Psoas muscle (tissue), 8 donors: ENCODE measurements around the gene AQP12A. TPM values are rescaled to one million over a fixed set of nuclear protein-coding genes. Genes with fewer than 3 reads are reported as not detected.

ENCODE experiments used
- ATAC-seq, 4 donors: fragments of 200-7000 bp; cut with Tn5 transposase; one replicate each; pipeline ENCODE4 v1.9.1; 2020; ENCODE audit warnings: moderate library complexity in 3 of 4, mild to moderate bottlenecking in 2 of 4
- DNase-seq, 2 donors: peaks; one replicate each; pipeline ENCODE4 v3.0.0-alpha.2; 2020
- H3K27ac ChIP-seq: fragments of 200-600 bp; one replicate; pipeline ENCODE4 v1.8.0; 2022
- H3K27me3 ChIP-seq, 3 donors: fragments of 200-600 bp in 1 of 3; one replicate each; pipeline versions ENCODE4 v1.6.1 to v1.8.0; 2013 to 2022; ENCODE audit warnings: low read length in 2 of 3, mild to moderate bottlenecking in 2 of 3, moderate library complexity in 1 of 3; ENCODE audit not compliant: insufficient read depth in 3 of 3
- H3K36me3 ChIP-seq, 2 donors: fragments of 200-600 bp in 1 of 2; one replicate each; pipeline versions ENCODE4 v1.6.1 to v1.8.0; 2013 to 2022; ENCODE audit warnings: low read depth in 1 of 2, mild to moderate bottlenecking in 1 of 2, moderate library complexity in 1 of 2; ENCODE audit not compliant: insufficient read depth in 1 of 2
- H3K4me1 ChIP-seq: fragments of 200-600 bp; one replicate; pipeline ENCODE4 v1.8.0; 2022
- H3K4me3 ChIP-seq: fragments of 200-600 bp; one replicate; pipeline ENCODE4 v1.8.0; 2022; ENCODE audit warnings: mild to moderate bottlenecking
- H3K9me3 ChIP-seq: fragments of 200-600 bp; one replicate; pipeline ENCODE4 v1.8.0; 2022
- CTCF ChIP-seq: fragments of 200-600 bp; IDR thresholded peaks from one replicate; pipeline ENCODE4 v1.8.0; 2022; ENCODE audit warnings: antibody characterized with exemption
- WGBS, 3 donors: extraction: QIAGEN DNeasy Blood & Tissue Kit; methylation state at CpG; one replicate each; pipeline versions ENCODE4 v1.1.6 to v1.1.7; 2013; 5-methylcytosine and 5-hydroxymethylcytosine counted together
- intact Hi-C, 2 donors: fragments of 100-400 bp; cut with DNase I; formaldehyde crosslinking; loops; one replicate each; pipeline versions ENCODE4 v1.11.0 to v1.14.2; 2022
- polyA plus RNA-seq, 3 donors: library from polyadenylated mRNA; stranded (reverse); fragments of 200-250 nt; gene quantifications; one replicate each; pipeline ENCODE4 v1.2.3, GENCODE V29; 2013
- total RNA-seq, 4 donors: library from RNA; stranded (reverse); fragmentation: NEBNext Ultra II Directional in 2 of 4; extraction: Animal tissue kit (Norgen Biotek cat#: 25700) in 2 of 4; gene quantifications; one replicate each; pipeline versions ENCODE4 v1.2.1 to v1.2.4, GENCODE V29; 2021 to 2023
- donor health status: healthy with polysubstance abuse.
- donor health status: DM: no; HTN: no; CAD: no; lungs with moderate emphysema.
- donor health status: Bipolar disorder and iron deficiency.
- donor health status: healthy.
- donor health status: DM: yes; HTN: yes; CAD: no.
- donor health status: DM: no; HTN: no; CAD: no.
- donor health status: DM: no; HTN: no; CAD: no.
- donor health status: DM: yes; HTN: yes; CAD: no.

The AQP12A gene
- total and polyA plus RNA-seq, 7 donors: not detected

- peaks cover 0 to 6% (median 0%) of the 10 kb centered on the region in 3 donors for H3K27me3 ChIP-seq
- H3K27ac ChIP-seq: no peak overlapping the region
- no peaks in the 10 kb centered on the region for H3K4me1 ChIP-seq
- H3K36me3 ChIP-seq: no peaks in the 10 kb centered on the region
- TF ChIP-seq CTCF: no peak
- intact Hi-C loops: no loop called here
- H3K4me3 ChIP-seq: no peak overlapping the region
- no peaks in the 10 kb centered on the region for H3K9me3 ChIP-seq
- no peak for DNase-seq
- no peak for ATAC-seq
- 81 to 88% (median 82%) methylated on average over 32 of the region's 32 CpGs for WGBS, 3 donors
These were observed 31.4 kb downstream of the AQP12A start for GRCh38 chr2:240722796-240723735.

- H3K4me1 ChIP-seq: no peaks in the 10 kb centered on the region
- no peaks in the 10 kb centered on the region for H3K9me3 ChIP-seq
- WGBS, 3 donors: 94 to 97% (median 96%) methylated on average over 9 of the region's 9 CpGs
- ATAC-seq: no peak
- intact Hi-C loops: no loop called here
- H3K27ac ChIP-seq: no peak overlapping the region
- no peak overlapping the region for H3K4me3 ChIP-seq
- no peak for TF ChIP-seq CTCF
- no peak for DNase-seq
- no peaks in the 10 kb centered on the region for H3K36me3 ChIP-seq
- peaks cover 0 to 6% (median 4%) of the 10 kb centered on the region in 3 donors for H3K27me3 ChIP-seq
These were observed 32.2 kb downstream of the AQP12A start for GRCh38 chr2:240723851-240724250.

GRCh38 chr2:240724431-240724830, 32.8 kb downstream of the AQP12A start:
- Histone ChIP-seq H3K27me3 (peaks cover 0 to 9% (median 6%) of the 10 kb centered on the region in 3 donors), H3K9me3 (no peaks in the 10 kb centered on the region), H3K36me3 (no peaks in the 10 kb centered on the region), H3K27ac (no peak overlapping the region), H3K4me3 (no peak overlapping the region), H3K4me1 (no peaks in the 10 kb centered on the region)
- ATAC-seq (no peak), DNase-seq (no peak)
- intact Hi-C loops: no loop called here
- TF ChIP-seq CTCF: no peak
- 91 to 94% (median 93%) methylated on average over 10 of the region's 10 CpGs for WGBS, 3 donors

- Histone ChIP-seq H3K27ac (no peak overlapping the region), H3K36me3 (no peaks in the 10 kb centered on the region), H3K4me1 (no peaks in the 10 kb centered on the region), H3K27me3 (peaks cover 0 to 17% (median 9%) of the 10 kb centered on the region in 3 donors), H3K4me3 (no peak overlapping the region), H3K9me3 (no peaks in the 10 kb centered on the region)
- 78 to 89% (median 84%) methylated on average over 12 of the region's 12 CpGs for WGBS, 3 donors
- ATAC-seq (no peak), DNase-seq (no peak)
- no peak for TF ChIP-seq CTCF
- intact Hi-C loops: no loop called here
These were observed 33.6 kb downstream of the AQP12A start for GRCh38 chr2:240725266-240725665.
